ENCODE results near the gene MYOZ1.

DNA sequence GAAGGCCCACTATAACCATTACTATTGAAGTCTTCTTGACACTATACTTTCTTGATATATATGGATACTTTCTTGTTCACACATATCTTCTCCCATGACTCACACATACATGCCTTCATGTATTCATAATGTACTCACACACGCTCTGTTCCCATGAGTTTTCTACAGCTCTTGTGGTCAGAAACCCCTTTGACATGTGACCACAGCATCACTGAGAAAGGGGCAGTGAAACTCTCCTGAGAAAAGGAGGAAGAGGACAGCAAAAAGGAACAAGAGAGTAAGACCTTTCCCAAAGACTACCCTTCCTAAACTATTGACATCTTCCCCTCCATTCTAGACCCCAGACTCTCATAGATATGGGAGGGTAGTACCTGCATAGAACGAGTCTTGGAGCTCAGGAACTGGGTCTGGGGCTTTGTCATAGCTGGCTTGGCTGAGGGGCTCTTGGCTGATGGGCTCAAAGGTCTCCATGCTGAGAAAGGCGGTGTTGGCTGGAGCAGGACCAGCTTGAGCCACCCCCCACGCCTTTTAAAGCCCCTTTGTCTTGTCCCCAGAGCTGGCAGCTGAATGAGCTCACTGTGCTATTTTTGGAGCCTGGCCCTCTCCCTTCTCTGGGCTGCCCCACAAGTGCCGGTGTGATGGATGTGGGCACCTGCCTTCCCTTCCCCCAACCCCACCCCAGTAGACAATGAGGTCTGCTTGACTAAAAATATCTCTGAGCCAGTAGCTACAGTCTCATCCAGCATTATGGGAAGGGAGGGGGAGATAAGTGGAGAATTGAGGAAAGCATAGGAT lies 9.5 kb upstream of the MYOZ1 start:
- TF ChIP-seq, protein P1, sequence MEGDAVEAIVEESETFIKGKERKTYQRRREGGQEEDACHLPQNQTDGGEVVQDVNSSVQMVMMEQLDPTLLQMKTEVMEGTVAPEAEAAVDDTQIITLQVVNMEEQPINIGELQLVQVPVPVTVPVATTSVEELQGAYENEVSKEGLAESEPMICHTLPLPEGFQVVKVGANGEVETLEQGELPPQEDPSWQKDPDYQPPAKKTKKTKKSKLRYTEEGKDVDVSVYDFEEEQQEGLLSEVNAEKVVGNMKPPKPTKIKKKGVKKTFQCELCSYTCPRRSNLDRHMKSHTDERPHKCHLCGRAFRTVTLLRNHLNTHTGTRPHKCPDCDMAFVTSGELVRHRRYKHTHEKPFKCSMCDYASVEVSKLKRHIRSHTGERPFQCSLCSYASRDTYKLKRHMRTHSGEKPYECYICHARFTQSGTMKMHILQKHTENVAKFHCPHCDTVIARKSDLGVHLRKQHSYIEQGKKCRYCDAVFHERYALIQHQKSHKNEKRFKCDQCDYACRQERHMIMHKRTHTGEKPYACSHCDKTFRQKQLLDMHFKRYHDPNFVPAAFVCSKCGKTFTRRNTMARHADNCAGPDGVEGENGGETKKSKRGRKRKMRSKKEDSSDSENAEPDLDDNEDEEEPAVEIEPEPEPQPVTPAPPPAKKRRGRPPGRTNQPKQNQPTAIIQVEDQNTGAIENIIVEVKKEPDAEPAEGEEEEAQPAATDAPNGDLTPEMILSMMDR (IDR thresholded peaks at IDR 0.05): no peak
- no peak for TF ChIP-seq POLR2A (IDR thresholded peaks at IDR 0.05)

All from adrenal gland (tissue), 5 donors.